GM12892 (cell line): ENCODE data around the gene CPEB4.

ENCODE experiments used
- POLR2A ChIP-seq: IDR thresholded peaks from 2 replicates; pipeline ENCODE4 v1.6.1; 2011; ENCODE audit warnings: low read depth, low read length, control low read depth
- POLR2AphosphoS5 ChIP-seq: IDR thresholded peaks from 2 replicates; pipeline ENCODE4 v1.6.1; 2011; ENCODE audit warnings: low read depth, low read length, control low read depth
- TAF1 ChIP-seq: IDR thresholded peaks from 2 replicates; pipeline ENCODE4 v1.6.1; 2011; ENCODE audit warnings: low read depth, mild to moderate bottlenecking, control low read depth, low read length, borderline replicate concordance

DNA sequence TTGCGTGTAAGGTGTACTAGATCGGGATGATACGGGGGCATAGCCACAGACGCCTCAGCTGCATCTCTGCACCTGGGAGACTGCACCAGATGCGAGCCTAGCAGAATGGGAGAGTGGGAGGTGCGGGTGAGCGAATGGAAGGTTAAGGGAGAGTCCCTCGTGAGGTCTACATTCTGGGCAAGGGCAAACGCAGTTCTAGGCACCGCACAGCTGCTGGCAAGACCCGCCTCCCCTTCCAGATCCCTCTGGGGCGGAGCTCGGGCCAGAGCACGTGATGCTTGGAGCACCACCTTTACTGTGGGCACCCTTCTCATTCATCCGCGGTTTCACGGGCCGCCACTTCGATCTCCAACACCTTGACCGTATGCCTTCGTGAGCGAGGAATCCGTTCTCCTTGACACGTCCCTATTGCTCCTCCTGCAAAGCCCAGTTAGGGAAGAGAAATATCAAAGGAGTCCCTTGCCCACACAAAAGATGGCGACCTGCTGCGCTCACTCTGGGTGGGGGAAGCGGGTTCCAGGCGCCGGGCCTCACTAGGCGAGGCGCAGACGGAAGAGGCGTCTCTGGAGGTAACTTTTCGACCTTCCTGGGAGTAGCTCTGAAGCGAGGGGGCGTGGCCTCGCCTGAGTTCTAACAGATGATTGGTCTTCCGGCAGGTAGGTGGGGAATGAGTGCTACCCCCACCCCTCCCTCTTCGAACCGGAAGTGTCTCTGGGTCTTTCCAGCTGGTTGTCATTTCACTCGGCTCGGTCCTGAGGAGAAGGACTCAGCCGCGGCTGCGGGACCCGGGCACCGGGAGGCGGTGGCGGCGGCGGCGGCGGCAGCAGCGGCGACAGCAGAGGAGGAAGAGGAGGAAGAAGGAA, at the start of gene CPEB4:
- TF ChIP-seq POLR2A, result peak; percentile 94
- TF ChIP-seq TAF1, result peak; percentile 98
- peak; percentile 89; the same call in 1 of the 2 replicates for TF ChIP-seq POLR2AphosphoS5
